Parathyroid adenoma (tissue), 2 donors: ENCODE measurements around the gene MAPK1IP1L.
"Not testable (repeated sequence)": the region's sequence is repeated elsewhere in the genome, so short reads cannot be mapped to it uniquely, and the experiment has no call there.

ENCODE experiments used
- H2AFZ ChIP-seq: fragments of 300-600 bp; sonication (generic); one replicate; pipeline ENCODE4 v1.7.0; 2017; ENCODE audit warnings: antibody characterized with exemption, mild to moderate bottlenecking
- H3K27ac ChIP-seq: fragments of 300-600 bp; sonication (generic); one replicate; pipeline ENCODE4 v1.7.0; 2017
- H3K27me3 ChIP-seq: fragments of 300-600 bp; sonication (generic); one replicate; pipeline ENCODE4 v1.7.0; 2017; ENCODE audit warnings: low read length; ENCODE audit not compliant: control insufficient read depth, insufficient read depth
- H3K36me3 ChIP-seq: fragments of 300-600 bp; sonication (generic); one replicate; pipeline ENCODE4 v1.7.0; 2017; ENCODE audit warnings: low read length; ENCODE audit not compliant: control insufficient read depth, insufficient read depth
- H3K4me1 ChIP-seq: fragments of 300-600 bp; sonication (generic); one replicate; pipeline ENCODE4 v1.7.0; 2017; ENCODE audit warnings: control low read depth
- H3K4me2 ChIP-seq: fragments of 300-600 bp; sonication (generic); one replicate; pipeline ENCODE4 v1.7.0; 2017; ENCODE audit warnings: low read length
- H3K4me3 ChIP-seq: fragments of 300-600 bp; sonication (generic); one replicate; pipeline ENCODE4 v1.7.0; 2017; ENCODE audit warnings: low read depth, low read length
- H3K79me2 ChIP-seq: fragments of 300-600 bp; sonication (generic); one replicate; pipeline ENCODE4 v1.7.0; 2017; ENCODE audit warnings: control low read depth
- H3K9ac ChIP-seq: fragments of 300-600 bp; sonication (generic); one replicate; pipeline ENCODE4 v1.7.0; 2017; ENCODE audit warnings: mild to moderate bottlenecking
- H3K9me3 ChIP-seq: fragments of 300-600 bp; sonication (generic); one replicate; pipeline ENCODE4 v1.7.0; 2017; ENCODE audit warnings: low read length; ENCODE audit not compliant: control insufficient read depth
- TF ChIP-seq, protein P1 (sequence below): fragments of 300-600 bp; sonication (generic); IDR thresholded peaks from one replicate; pipeline ENCODE4 v1.7.0; 2017; ENCODE audit warnings: antibody characterized with exemption, mild to moderate bottlenecking
- donor health status: primary hyperparathyroidism.

MAPK1IP1L gene

GRCh38 chr14:55051423-55052268 lies at the start of gene MAPK1IP1L:
MAPK1IP1L (plus strand) TSS chr14:55051647; CDS start chr14:55061684, 10,037 bp downstream.
- H3K4me2 ChIP-seq, result peak within 1 kb of the TSS; percentile 86
- H3K27me3 ChIP-seq, result no peaks in the 10 kb centered on the region
- H3K27ac ChIP-seq, result peak within 1 kb of the TSS; percentile 99
- peak within 1 kb of the TSS; percentile 95 for H3K9ac ChIP-seq
- H3K9me3 ChIP-seq, result no peaks in the 10 kb centered on the region
- TF ChIP-seq, protein P1, sequence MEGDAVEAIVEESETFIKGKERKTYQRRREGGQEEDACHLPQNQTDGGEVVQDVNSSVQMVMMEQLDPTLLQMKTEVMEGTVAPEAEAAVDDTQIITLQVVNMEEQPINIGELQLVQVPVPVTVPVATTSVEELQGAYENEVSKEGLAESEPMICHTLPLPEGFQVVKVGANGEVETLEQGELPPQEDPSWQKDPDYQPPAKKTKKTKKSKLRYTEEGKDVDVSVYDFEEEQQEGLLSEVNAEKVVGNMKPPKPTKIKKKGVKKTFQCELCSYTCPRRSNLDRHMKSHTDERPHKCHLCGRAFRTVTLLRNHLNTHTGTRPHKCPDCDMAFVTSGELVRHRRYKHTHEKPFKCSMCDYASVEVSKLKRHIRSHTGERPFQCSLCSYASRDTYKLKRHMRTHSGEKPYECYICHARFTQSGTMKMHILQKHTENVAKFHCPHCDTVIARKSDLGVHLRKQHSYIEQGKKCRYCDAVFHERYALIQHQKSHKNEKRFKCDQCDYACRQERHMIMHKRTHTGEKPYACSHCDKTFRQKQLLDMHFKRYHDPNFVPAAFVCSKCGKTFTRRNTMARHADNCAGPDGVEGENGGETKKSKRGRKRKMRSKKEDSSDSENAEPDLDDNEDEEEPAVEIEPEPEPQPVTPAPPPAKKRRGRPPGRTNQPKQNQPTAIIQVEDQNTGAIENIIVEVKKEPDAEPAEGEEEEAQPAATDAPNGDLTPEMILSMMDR, result peak; percentile 100
- peaks cover 26% of the 10 kb centered on the region for H3K79me2 ChIP-seq
- peak within 1 kb of the TSS; percentile 99 for H3K4me3 ChIP-seq
- no peaks in the 10 kb centered on the region for H3K36me3 ChIP-seq
- peak within 1 kb of the TSS; percentile 100 for H2AFZ ChIP-seq
- H3K4me1 ChIP-seq, result peaks cover 3% of the 10 kb centered on the region

DNA sequence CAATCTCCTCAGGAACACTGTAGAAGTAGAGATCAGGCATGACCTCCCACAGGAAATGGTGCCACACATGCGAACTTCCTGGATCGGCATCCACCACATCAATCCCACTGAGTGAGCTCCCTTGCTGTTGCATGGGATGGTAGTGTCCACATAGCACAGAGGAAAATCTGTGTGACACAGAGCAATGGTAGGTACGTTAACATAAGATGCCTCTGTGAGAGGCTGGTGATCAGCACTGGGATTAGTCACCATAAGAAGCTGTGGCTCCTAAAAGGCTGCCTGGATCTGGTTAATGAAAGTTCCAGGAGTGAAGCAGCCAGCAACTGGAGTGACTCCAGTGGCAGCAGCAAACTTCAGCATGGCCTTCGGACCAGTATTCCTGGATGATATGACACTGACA lies 46.4 kb upstream of the MAPK1IP1L start:
- Histone ChIP-seq H3K79me2 (no peaks in the 10 kb centered on the region), H2AFZ (no peak overlapping the region), H3K27me3 (no peaks in the 10 kb centered on the region), H3K9me3 (no peaks in the 10 kb centered on the region), H3K9ac (no peak overlapping the region), H3K4me2 (no peak overlapping the region), H3K4me3 (no peak overlapping the region), H3K4me1 (no peaks in the 10 kb centered on the region), H3K36me3 (no peaks in the 10 kb centered on the region), H3K27ac (no peak overlapping the region)
- TF ChIP-seq, protein P1, result no peak

DNA sequence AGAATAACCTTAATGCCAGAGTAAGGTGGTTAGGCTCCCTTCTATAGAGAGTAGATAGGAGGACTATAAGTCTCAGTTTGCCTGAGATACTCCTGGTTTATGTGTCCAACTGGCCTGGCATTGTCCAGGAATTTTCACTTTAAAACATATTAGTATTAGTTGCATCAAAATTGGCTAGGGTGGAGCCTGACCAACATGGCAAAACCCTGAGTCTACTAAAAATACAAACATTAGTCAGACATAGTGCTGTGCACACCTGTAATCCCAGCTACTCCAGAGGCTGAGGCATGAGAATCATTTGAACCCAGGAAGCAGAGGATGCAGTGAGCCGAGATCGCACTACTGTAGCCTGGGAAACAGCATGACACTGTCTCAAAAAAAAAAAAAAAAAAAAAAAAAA lies 36.4 kb upstream of the MAPK1IP1L start:
- no peak overlapping the region for H3K4me2 ChIP-seq
- H3K36me3 ChIP-seq, result no peaks in the 10 kb centered on the region
- TF ChIP-seq, protein P1, result no peak
- H3K79me2 ChIP-seq, result no peaks in the 10 kb centered on the region
- no peak overlapping the region for H3K27ac ChIP-seq
- no peak overlapping the region for H3K4me3 ChIP-seq
- H2AFZ ChIP-seq, result no peak overlapping the region
- H3K9me3 ChIP-seq, result no peaks in the 10 kb centered on the region
- H3K9ac ChIP-seq, result no peak overlapping the region
- H3K27me3 ChIP-seq, result no peaks in the 10 kb centered on the region
- no peaks in the 10 kb centered on the region for H3K4me1 ChIP-seq

DNA sequence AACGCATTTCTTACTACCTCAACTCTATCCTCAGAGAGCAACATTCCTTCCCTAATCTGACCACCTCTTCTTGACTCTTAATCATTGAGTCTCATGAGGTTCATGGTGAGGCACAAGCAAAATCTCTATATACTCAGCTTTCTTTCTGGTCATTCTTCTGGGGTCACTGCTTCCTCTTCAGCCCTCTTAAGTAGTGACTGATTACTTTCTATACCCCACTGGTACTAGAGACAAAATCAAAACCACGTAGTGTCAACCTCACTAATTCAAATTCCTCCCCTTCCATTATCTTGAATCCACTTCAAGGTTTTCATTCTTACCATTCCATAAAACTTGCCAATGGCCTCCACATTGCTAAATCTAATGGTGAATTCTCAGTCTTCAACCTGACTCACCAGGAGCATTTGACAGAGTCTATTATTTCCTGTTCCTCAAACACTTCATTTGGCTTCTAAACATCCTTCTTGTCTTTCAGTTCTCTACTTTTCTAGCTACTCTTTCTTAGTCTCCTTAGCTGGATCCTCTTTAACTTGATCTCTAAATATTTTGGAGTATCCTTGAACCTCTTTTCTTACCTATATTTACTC lies 31.4 kb upstream of the MAPK1IP1L start:
- Histone ChIP-seq H3K27me3 (no peaks in the 10 kb centered on the region), H3K36me3 (no peaks in the 10 kb centered on the region), H3K4me1 (no peaks in the 10 kb centered on the region), H3K4me3 (no peak overlapping the region), H3K27ac (no peak overlapping the region), H3K79me2 (no peaks in the 10 kb centered on the region), H3K4me2 (no peak overlapping the region), H2AFZ (no peak overlapping the region), H3K9me3 (no peaks in the 10 kb centered on the region), H3K9ac (no peak overlapping the region)
- TF ChIP-seq, protein P1, result no peak

DNA sequence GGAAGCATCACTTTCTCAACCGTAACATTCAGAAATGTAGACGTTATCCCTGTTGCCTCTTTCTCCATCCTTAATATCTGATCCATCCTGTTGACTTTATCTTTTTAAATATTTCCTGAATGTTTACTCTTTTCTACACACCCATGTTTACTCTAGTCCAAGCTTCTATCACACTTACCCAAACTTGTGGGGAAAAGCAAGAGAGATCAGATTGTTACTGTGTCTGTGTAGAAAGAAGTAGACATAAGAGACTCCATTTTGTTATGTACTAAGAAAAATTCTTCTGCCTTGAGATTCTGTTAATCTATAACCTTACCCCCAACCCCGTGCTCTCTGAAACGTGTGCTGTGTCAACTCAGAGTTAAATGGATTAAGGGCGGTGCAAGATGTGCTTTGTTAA lies 27.1 kb upstream of the MAPK1IP1L start:
- H3K27me3 ChIP-seq, H3K4me1 ChIP-seq, H3K36me3 ChIP-seq, H3K9me3 ChIP-seq, H3K9ac ChIP-seq, H3K27ac ChIP-seq, H2AFZ ChIP-seq, H3K4me3 ChIP-seq, H3K4me2 ChIP-seq: not testable (repeated sequence)
- peaks cover 24% of the 10 kb centered on the region for H3K79me2 ChIP-seq
